Rectal smooth muscle tissue (tissue), 1 donor: ENCODE measurements around the gene ARHGAP26.

Experiments used
- H3K27ac ChIP-seq: one replicate; pipeline ENCODE4 v1.7.0; 2013; ENCODE audit warnings: low read depth, low read length, inconsistent platforms
- H3K27me3 ChIP-seq: one replicate; pipeline ENCODE4 v1.7.0; 2013; ENCODE audit warnings: low read length; ENCODE audit not compliant: control insufficient read depth, insufficient read depth
- H3K36me3 ChIP-seq: one replicate; pipeline ENCODE4 v1.7.0; 2013; ENCODE audit warnings: low read length; ENCODE audit not compliant: control insufficient read depth, insufficient read depth
- H3K4me1 ChIP-seq: one replicate; pipeline ENCODE4 v1.7.0; 2013; ENCODE audit warnings: low read length; ENCODE audit not compliant: control insufficient read depth, insufficient read depth
- H3K4me3 ChIP-seq: one replicate; pipeline ENCODE4 v1.7.0; 2013; ENCODE audit warnings: low read length
- H3K9ac ChIP-seq: one replicate; pipeline ENCODE4 v1.7.0; 2013; ENCODE audit warnings: low read length

The ARHGAP26 gene

DNA sequence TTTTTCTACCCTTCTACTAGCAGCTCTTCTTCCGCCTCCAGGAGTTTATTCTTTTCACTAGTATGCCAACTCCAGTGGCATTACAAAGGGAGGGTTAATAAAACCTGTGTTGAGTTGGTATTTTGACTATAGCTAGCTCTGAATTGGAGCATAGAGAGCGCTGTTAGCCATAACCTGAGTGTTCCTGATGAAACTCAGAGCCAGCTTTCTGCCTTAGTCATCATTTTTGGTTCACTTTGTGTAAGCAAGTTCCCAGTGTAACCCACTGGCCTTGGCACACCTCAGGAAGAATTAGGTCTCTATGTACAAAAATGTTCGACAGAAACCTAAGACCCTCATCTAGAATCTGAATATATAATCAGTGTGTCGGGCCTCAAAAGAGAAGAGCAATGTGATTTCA lies 394.4 kb downstream of the ARHGAP26 start:
- Histone ChIP-seq H3K9ac (no peak overlapping the region), H3K4me3 (no peak overlapping the region), H3K4me1 (no peaks in the 10 kb centered on the region), H3K27me3 (no peaks in the 10 kb centered on the region), H3K36me3 (no peaks in the 10 kb centered on the region), H3K27ac (no peak overlapping the region)

DNA sequence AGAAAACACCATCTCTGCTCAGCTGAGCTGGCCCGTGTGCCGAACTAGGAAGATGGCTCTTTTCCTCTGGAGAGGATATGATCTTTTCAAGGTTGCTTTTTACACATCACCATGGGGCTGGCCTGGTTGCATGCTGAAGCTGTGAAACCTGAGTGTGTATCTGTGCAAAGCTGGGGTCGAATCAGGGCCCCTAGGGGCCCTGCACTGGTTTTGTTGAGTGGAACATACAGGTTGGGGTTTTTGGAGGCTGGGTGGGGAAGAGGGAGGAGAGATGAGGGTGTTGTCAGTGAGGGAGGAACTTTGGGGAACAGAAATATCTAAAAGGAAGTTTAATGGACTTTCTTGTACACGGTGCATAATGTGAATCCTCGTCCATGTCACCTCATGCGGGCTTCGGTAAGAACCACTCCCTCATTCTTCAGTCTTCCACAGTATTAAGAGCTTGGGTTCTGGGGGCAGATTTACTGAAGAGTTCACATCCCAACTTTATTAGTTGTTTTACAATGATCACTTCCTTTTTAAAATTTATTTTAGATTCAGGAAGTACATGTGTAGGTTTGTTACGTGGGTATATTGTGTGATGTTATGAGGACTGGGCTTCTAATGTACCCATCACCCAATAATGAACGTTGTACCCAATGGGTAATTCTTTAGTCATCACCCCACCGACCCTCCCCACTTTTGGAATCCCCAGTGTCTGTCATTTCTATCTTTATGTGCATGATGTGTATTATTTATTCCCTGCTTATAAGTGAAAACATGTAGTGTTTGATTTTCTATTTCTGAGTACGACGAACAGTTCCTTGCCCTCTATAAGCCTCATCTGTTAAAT lies 395.1 kb downstream of the ARHGAP26 start:
- no peaks in the 10 kb centered on the region for H3K36me3 ChIP-seq
- no peaks in the 10 kb centered on the region for H3K4me1 ChIP-seq
- H3K27ac ChIP-seq = no peak overlapping the region
- no peak overlapping the region for H3K9ac ChIP-seq
- no peaks in the 10 kb centered on the region for H3K27me3 ChIP-seq
- H3K4me3 ChIP-seq = no peak overlapping the region

- no peak overlapping the region for H3K27ac ChIP-seq
- no peak overlapping the region for H3K4me3 ChIP-seq
- H3K36me3 ChIP-seq = no peaks in the 10 kb centered on the region
These were observed 395.9 kb downstream of the ARHGAP26 start for GRCh38 chr5:143166090-143166489.

DNA sequence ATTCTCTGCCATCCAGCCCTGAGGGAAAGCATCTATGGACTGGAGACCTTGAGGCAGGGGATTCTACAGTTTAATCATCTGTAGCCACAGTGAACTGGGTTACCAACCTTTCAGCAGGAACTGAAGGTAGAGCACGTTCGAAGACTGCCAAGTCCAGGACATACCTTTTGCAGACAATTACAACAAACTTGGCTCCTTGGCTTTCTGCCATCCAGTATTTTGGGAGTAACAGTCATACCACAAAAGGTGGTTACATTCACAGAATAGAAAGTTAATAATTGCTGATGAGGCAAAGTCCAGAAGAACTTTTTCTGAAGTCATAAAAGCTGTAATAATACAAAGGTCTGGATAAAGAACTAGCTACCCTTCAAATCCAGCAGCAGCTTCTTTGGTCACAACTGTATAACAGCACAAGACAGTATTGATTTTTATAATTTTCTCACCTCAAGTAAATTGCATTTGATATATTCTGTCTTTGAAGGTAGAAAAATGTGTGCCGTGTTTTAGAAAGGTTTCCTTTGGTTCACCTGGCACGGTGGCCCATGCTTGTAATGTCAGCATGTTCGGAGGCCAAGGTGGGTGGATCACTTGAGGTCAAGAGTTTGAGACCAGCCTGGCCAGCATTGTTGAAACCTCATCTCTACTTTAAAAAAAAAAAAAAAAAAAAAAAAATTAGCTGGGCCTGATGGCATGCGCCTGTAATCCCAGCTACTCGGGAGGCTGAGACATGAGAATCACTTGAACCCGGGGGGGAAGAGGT lies 396.7 kb downstream of the ARHGAP26 start:
- no peaks in the 10 kb centered on the region for H3K4me1 ChIP-seq
- H3K27ac ChIP-seq = no peak overlapping the region

More at GRCh38 chr5:143166090-143166489, 395.9 kb downstream of the ARHGAP26 start:
- H3K4me1 ChIP-seq = no peaks in the 10 kb centered on the region
- no peaks in the 10 kb centered on the region for H3K27me3 ChIP-seq
- no peak overlapping the region for H3K9ac ChIP-seq

DNA sequence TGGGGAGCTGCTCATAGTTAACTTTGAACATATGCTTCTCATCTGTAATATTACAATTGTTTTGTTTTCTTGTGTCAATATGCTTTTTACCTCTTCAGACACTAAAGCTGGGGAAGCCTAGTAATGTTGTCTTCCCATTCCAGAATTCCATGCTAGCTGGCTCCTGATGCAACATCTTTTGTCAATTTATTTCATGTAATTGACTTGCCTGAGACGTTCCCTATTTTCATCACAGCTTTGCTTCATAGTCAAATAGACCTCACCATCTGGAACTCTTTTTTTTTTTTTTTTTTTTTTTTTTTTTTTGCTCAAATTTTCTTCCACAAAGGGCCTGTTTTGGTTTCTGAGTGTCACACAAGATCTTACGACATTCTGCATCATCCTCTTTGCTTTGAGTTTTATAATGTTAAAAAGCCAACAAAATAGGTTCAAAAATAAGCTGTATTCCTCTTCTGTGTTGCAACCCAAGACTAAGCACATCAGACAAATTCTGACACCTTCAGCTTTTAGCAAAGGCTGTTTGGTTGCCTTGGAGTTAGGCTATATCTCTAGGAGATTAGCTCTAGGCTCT lies 398.1 kb downstream of the ARHGAP26 start:
- H3K9ac ChIP-seq = no peak overlapping the region
- no peaks in the 10 kb centered on the region for H3K36me3 ChIP-seq
- no peak overlapping the region for H3K27ac ChIP-seq

More for the DNA sequence above, 396.7 kb downstream of the ARHGAP26 start:
- H3K9ac ChIP-seq = no peak overlapping the region
- no peaks in the 10 kb centered on the region for H3K27me3 ChIP-seq
- no peaks in the 10 kb centered on the region for H3K36me3 ChIP-seq
- H3K4me3 ChIP-seq = no peak overlapping the region

GRCh38 chr5:143168921-143169810 lies 399.0 kb downstream of the ARHGAP26 start:
- no peaks in the 10 kb centered on the region for H3K36me3 ChIP-seq
- H3K27me3 ChIP-seq = no peaks in the 10 kb centered on the region
- H3K27ac ChIP-seq = no peak overlapping the region
- H3K9ac ChIP-seq = no peak overlapping the region
- H3K4me1 ChIP-seq = no peaks in the 10 kb centered on the region
- no peak overlapping the region for H3K4me3 ChIP-seq

More for the DNA sequence above, 398.1 kb downstream of the ARHGAP26 start:
- Histone ChIP-seq H3K27me3 (no peaks in the 10 kb centered on the region), H3K4me3 (no peak overlapping the region), H3K4me1 (no peaks in the 10 kb centered on the region)

DNA sequence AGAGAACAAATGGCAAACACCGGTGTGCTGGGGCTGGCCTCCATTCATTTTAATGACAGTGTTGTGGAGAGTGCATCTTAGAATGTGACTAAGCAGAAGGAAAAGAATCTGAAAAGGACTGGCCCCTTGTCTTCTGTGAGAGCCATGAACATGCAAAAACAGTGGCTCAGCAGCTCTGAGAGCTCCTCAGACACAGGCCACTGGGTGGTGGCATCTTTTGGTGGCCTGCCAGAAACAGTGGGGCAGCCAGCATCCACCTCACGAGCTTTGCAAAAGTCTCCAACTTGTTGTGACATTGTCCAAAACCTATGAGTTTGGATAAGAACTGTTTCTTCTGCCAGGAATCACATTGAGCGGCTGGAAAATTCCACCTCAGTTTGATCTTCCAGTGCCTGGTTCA lies 399.9 kb downstream of the ARHGAP26 start:
- Histone ChIP-seq H3K9ac (no peak overlapping the region), H3K27ac (no peak overlapping the region), H3K4me3 (no peak overlapping the region), H3K4me1 (no peaks in the 10 kb centered on the region), H3K36me3 (no peaks in the 10 kb centered on the region), H3K27me3 (no peaks in the 10 kb centered on the region)

- H3K4me3 ChIP-seq = no peak overlapping the region
- H3K27me3 ChIP-seq = no peaks in the 10 kb centered on the region
- H3K9ac ChIP-seq = no peak overlapping the region
- H3K36me3 ChIP-seq = no peaks in the 10 kb centered on the region
- no peak overlapping the region for H3K27ac ChIP-seq
- H3K4me1 ChIP-seq = no peaks in the 10 kb centered on the region
These were observed 400.8 kb downstream of the ARHGAP26 start for GRCh38 chr5:143170977-143171376.

DNA sequence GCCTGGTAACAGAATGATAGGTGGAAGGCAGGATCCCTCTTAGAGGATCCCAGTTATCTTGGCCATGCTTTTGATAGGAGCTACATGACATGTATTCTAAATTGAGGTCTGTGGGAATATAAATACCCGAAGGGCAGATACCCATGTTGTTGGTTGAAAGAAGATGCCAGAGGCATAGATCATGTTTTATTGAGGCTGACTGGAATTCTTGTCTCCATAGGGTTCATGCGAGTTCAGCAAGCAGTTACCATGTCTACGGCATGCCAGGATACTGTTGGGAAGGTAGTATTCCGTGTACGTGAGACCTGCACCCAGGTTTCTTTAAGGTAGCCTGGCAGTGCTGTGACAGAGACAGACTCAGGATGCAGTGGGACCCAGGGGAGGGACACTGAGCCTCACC lies 402.6 kb downstream of the ARHGAP26 start:
- Histone ChIP-seq H3K4me1 (peaks cover 3% of the 10 kb centered on the region), H3K9ac (no peak overlapping the region), H3K4me3 (no peak overlapping the region), H3K27me3 (no peaks in the 10 kb centered on the region), H3K36me3 (no peaks in the 10 kb centered on the region), H3K27ac (no peak overlapping the region)

DNA sequence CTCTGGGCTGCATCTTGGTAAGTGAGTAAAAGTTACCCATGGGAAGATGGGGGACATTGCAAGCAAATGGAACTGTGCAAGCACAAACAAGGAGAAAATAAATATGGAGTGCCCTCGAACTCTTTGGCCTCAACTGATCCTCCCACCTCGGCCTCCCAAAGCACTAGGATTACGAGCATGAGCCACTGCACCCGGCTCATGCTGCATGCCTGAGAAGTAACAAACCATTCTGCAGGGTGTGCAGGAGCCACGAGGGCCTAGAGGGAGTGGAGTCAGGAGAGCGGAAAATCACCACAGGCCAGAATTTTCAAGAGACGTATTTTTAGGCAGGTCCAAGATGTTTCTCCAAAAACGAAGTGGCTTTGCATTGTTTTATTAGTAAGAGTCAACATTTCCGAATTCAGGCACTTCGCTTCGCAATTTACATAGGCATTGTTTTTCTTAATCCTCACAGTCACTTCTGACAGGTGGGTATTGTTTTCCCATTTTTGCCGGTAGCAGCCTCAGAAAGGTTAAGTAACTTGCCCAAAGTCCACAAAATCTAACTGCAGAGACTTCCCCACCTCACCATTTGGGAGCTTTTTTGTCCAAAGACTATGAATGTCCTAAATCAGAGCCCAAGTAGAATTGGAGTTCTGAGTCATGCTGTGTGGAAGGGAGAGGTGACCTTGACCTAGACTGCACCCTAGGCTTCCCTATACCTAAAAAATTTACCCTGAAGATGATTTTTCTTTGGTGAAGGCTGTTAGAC lies 403.1 kb downstream of the ARHGAP26 start:
- no peak overlapping the region for H3K9ac ChIP-seq
- H3K27me3 ChIP-seq = no peaks in the 10 kb centered on the region
- peaks cover 3% of the 10 kb centered on the region for H3K4me1 ChIP-seq
- no peak overlapping the region for H3K27ac ChIP-seq
- no peaks in the 10 kb centered on the region for H3K36me3 ChIP-seq
- no peak overlapping the region for H3K4me3 ChIP-seq

DNA sequence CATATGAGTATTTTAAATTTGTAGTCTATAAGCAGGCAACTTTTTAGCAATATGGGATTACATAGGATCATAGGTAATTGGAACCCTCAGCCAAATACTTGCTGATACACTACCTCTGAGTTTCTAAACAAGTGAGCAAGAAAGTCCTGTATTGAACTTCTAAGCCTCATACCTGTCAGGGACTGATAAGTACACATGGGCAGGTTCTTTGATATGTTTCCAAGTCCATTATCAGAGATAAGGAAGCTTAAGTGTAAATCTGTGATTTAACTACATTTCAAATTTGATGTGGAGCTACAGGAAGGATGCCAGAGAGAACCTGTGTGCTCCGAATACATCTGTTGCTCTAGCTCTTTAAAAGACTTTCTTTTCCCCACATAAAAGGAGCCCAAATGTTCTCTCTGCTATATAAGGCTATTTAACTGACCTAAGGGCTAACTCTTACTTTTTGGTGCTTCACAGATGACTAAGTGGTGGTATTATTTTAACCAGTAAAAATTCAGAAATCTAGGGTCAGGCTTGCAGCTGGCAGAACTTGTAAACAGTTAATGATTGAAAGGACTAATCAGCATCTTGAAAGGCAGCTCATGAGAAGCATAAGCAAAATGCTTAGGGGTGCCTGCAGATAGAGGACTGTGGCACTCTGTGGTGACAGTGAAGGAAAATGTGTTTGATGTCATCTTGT lies 404.7 kb downstream of the ARHGAP26 start:
- no peaks in the 10 kb centered on the region for H3K27me3 ChIP-seq
- peaks cover 3% of the 10 kb centered on the region for H3K4me1 ChIP-seq
- no peak overlapping the region for H3K4me3 ChIP-seq
- H3K9ac ChIP-seq = no peak overlapping the region
- H3K27ac ChIP-seq = no peak overlapping the region
- H3K36me3 ChIP-seq = no peaks in the 10 kb centered on the region
